CD4-positive, alpha-beta T cell treated with Interleukin-21 for 1 hour (primary cell): ENCODE data around the gene FDXACB1.
"Not testable (repeated sequence)": the region's sequence is repeated elsewhere in the genome, so short reads cannot be mapped to it uniquely, and the experiment has no call there.

Experiments
- DNase-seq: peaks from one replicate; pipeline ENCODE4 v3.0.0-alpha.2; 2020

The FDXACB1 gene

GRCh38 chr11:111909378-111909777 lies 30.4 kb upstream of the FDXACB1 start:
- no peak for DNase-seq

GRCh38 chr11:111908639-111909305 lies 29.8 kb upstream of the FDXACB1 start:
- no peak for DNase-seq

- no peak for DNase-seq
These were observed 27.7 kb upstream of the FDXACB1 start for GRCh38 chr11:111906680-111907079.

GRCh38 chr11:111905411-111905810 lies 26.4 kb upstream of the FDXACB1 start:
- no peak for DNase-seq

DNA sequence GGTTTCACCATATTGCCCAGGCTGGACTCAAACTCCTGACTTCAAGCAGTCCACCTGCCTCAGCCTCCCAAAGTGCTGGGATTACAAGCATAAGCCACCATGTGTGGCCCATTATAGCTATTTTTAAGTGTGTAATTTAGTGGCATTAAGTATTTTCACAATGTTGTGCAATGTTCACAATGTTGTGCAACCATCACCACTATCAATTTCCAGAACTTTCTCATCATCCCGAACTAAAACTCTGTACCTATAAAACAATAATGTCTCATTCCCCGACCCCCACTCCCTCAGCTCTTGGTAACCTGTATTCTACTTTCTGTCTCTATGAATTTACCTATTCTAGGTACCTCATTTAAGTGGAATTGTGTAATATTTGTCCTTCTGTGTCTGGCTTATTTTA lies 7.9 kb upstream of the FDXACB1 start:
- no peak for DNase-seq

- no peak for DNase-seq
These were observed 7.1 kb upstream of the FDXACB1 start for GRCh38 chr11:111886032-111886431.

GRCh38 chr11:111885053-111885452 lies 6.1 kb upstream of the FDXACB1 start:
- not testable (repeated sequence) for DNase-seq

GRCh38 chr11:111882202-111882601 lies 3.2 kb upstream of the FDXACB1 start:
- no peak for DNase-seq

DNA sequence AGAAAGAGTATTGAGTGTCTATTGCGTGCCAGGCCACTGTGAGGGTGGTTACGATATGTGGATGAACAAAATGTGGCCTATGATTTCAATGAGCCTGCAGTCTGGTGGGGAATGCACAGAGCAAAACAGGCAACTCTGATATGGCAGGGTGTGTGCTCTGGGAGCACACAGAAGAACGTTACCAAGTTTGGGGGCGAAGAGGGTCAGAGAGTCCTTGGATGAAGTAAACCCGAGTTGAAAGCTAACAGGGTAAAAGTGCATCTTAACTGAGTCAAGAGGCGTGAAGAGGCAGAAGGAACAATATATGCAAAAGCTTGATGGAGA lies 634 bp upstream of the FDXACB1 start:
- no peak for DNase-seq

GRCh38 chr11:111878385-111878848 lies 548 bp downstream of the FDXACB1 start:
- DNase-seq = no peak

GRCh38 chr11:111871693-111872161 lies 7.2 kb downstream of the FDXACB1 start:
- DNase-seq = no peak

DNA sequence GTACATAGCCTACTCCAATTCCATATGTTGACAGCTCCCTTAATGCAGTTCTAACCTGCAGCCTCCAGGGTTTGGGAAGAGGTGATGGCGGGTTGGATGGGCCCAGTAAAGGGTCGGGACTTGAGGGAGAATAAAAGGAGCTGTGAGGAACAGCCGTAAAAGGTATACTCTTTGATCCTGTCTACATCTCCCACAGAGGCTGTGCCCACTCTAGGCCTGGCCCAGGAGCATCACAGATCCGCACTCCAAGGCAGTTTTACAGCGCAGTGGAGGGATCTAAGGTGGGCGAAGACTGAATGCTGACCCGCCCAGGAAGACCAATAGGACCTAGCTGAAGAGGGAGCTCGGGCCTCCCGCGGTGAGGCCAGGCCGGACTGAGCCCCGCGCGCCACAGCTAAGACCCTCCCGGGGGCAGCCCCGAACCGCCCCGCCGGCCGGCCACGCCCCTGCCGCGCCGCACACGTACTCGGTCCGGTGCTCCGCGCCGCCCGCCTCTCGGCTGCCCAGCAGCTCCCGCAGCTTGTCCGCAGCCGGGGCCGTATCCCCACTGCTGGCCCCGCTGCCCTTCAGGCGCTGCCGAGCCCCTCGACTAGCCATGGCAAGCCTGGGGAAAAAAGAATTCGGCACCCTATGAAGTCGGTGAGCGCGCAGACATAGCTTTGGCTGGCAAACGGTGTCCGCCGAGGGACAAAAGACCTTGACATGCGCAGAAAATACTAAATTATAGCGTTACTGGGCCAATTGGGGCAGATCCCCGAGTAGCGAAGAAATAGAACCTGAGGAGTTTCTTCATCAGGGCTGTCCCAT lies 7.9 kb downstream of the FDXACB1 start, which contains the start of gene ALG9:
Gene ALG9 (minus strand): TSS at position 696 of the 807 bp plus-strand sequence. CDS start 99 bp downstream, at position 597.
- peak; percentile 93 for DNase-seq

DNA sequence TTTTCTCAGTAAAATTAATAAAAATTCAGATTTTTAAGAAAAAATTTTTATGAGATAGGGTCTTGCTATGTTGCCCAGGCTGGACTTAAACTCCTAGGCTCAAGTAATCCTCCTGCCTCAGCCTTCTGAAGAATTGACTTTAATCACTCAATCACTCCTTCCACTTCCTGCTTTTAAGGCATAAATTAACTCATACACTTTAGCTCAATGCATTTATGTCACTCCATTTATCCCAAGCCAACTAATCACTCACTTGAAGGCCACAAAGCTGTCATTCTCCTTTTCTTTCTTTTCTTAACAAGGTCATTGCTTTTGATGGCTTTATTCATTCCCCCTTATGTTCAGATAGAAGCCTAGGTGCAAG lies 8.5 kb downstream of the FDXACB1 start:
- DNase-seq = no peak

DNA sequence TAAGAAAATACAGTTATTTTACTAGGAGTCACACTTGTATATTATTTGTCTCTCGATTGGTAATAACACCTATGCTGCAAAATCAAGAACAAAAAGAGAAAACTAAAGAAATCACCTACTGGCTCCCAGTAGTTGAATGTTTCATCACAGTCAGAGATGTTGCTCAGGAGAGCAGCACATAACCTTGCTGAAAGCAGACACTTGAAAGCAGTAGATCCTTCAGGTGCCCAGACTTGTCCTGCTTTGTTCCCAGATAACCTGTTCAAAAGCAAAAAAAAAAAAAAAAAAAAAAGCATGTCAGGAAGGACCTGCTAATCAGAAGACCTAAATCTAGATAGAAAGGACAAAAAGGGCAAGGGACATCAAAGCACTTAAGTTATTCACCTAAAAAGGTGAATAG lies 8.9 kb downstream of the FDXACB1 start:
- DNase-seq = no peak

DNA sequence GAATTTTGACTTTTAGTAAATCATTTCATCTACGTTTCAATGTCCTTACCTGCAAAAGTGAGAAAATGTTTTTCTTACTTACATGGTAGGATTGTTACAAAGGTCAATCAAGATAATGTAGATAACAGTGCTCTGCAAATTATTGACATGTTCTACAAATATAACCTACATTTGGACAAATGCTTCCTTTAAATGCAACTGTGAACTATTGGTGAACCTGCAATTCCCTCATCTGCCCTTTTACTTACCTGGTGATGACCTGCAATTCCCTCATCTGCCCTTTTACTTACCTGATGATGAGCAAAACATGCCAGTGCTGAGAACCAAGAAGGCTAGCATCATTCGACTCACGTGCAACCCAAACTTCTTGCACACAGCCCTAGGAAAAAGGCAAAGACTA lies 18.7 kb downstream of the FDXACB1 start:
- no peak for DNase-seq

DNA sequence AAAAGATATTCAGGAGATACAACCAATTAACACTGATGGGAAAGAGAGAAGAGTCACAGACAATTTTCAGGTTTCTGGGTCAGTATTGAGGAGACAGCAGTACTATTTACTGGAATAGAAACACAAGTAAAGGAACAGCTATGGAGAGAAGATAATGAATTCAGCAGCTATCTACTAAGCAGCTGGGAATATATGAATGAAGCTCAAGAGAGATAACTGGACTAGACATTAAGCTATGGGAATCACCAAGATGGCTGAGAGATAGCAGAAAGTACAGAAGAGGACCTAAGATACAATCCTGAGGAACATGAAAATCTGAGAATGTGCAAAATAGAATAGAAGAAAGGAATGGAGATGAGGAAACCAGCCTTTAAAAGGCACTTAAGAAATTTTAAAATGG lies 23.5 kb downstream of the FDXACB1 start:
- DNase-seq = no peak

DNA sequence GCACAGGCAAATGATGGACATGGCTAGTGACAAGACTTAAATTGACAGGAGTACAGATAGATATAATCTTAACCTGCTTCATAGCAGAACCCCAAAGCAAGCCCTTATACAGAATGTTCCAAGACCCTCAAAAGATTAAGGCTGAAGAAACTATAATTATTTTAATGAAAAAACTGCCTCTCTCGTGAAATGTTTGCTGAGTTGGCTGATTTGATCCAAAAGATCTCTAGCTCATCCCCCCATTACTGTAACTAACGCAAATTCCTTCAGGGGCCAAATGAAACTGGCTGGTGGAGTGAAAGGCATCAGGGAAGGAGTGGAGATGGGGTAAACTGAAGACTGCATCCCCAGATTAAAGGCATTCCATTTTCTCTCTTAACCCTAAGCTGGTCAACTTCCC lies 26.9 kb downstream of the FDXACB1 start:
- no peak for DNase-seq

DNA sequence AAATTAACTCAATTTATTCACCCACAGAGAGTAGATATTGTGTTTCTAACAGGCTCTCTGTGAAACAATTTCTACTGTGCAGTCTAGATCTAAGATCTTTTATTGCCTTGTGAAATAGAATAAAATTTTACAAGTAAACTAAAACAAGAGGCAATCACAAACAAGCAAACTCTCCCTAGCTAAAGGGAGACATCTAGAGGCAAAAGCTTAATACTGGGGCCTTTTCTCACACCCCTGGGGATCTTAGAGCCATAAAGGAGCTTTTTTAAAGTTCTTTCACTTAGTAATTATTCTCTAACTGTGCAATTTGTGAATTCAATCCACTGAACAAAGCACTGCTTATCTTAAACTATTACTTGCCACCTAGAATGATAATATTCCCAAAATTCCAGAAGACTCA lies 27.3 kb downstream of the FDXACB1 start:
- no peak for DNase-seq

DNA sequence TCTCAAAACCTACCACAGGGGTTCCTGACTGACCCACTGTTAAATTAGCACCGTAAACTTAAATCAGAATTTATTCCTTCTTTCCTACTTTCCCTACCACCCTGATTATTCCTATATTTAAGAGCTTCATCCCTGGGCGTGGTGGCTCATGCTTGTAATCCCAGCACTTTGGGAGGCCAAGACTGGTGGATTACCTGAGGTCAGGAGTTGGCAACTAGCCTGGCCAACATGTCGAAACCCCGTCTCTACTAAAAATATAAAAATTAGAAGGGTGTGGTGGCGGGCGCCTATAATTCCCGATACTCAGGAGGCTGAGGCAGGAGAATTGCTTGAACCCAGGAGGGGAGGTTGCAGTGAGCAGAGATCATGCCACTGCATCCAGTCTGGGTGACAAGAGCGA lies 27.9 kb downstream of the FDXACB1 start:
- DNase-seq = no peak

GRCh38 chr11:111849631-111850030 lies 29.3 kb downstream of the FDXACB1 start:
- no peak for DNase-seq

- no peak for DNase-seq
These were observed 32.3 kb downstream of the FDXACB1 start for GRCh38 chr11:111846636-111847035.

DNA sequence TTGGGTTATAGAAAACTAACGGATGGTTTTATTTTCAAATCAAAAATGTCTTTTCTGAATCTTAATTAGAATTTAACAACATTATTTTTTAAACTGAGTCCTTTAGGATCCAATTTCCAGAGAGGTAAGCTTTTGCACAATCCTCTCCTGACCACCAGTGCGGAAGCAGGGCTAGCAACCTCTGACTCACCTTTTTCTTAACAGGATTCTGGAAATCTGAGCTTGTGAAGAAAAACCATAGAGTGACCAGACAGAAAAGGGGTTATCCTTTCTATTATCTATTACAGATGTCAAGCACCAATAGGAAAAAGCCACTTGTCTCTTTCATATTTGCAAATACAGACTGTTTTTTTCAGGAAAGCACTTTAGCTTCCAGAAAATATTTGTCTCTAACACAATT lies 32.9 kb downstream of the FDXACB1 start:
- DNase-seq = no peak

GRCh38 chr11:111845276-111846028 lies 33.5 kb downstream of the FDXACB1 start:
- no peak for DNase-seq

- DNase-seq = no peak
These were observed 35.3 kb downstream of the FDXACB1 start for GRCh38 chr11:111843661-111844060.
